Measurements from ENCODE around the gene OR10G4. TPM values are rescaled to one million over a fixed set of nuclear protein-coding genes. Genes with fewer than 3 reads are reported as not detected.

The OR10G4 gene
- total and polyA plus RNA-seq, 2 of the 4 experiments (the other 2 are of a cell fraction): not detected

- no peak within 1 kb of the TSS for H2BK20ac ChIP-seq (ENCODE audit: low read depth, low read length)
- intact Hi-C loops (cut with micrococcal nuclease) (no loop called here), dilution Hi-C loops (cut with HindIII; ENCODE audit: low sequenced_read_pairs, unreplicated experiment) (no loop called here), in situ Hi-C loops (cut with MboI; ENCODE audit: low sequenced_read_pairs) (no loop called here)
- H3K36me3 ChIP-seq (ENCODE audit: control insufficient read depth, insufficient read depth, low read length): no peaks in the 10 kb centered on the region
- DNase-seq: no peak
- H3K23ac ChIP-seq (ENCODE audit: low read depth, low read length): no peak within 1 kb of the TSS
- no peak within 1 kb of the TSS for H3K56ac ChIP-seq (ENCODE audit: extremely low read depth, insufficient read depth, low read length)
- CTCF ChIA-PET: no interaction called here
- no TSS peak for BruUV-seq (replicated peaks)
- no peak within 1 kb of the TSS for H3K4ac ChIP-seq (ENCODE audit: low read depth, low read length)
- no peak within 1 kb of the TSS for H3K9ac ChIP-seq (ENCODE audit: low read depth, low read length)
- H2BK15ac ChIP-seq (ENCODE audit: low read depth, low read length): no peak within 1 kb of the TSS
- H4K5ac ChIP-seq (ENCODE audit: low read depth, low read length): no peak within 1 kb of the TSS
- no peaks in the 10 kb centered on the region for H3K27me3 ChIP-seq (ENCODE audit: control insufficient read depth, insufficient read depth, low read length)
- H3K79me1 ChIP-seq (ENCODE audit: low read depth in 1 of 2, low read length in 2 of 2): no peaks in the 10 kb centered on the region
- POLR2A ChIA-PET (ENCODE audit: unreplicated experiment): no interaction called here
- H4K8ac ChIP-seq (ENCODE audit: low read depth in 2 of 2, low read length in 2 of 2): no peak within 1 kb of the TSS
- no peaks in the 10 kb centered on the region for H3K4me1 ChIP-seq (ENCODE audit: control insufficient read depth, insufficient read depth, low read length)
- no peaks in the 10 kb centered on the region for H4K20me1 ChIP-seq (ENCODE audit: insufficient read depth, low read length)
- no peak within 1 kb of the TSS for H2AFZ ChIP-seq (replicated peaks; ENCODE audit: low read length, poor library complexity)
- no peak within 1 kb of the TSS for H2AK9ac ChIP-seq (replicated peaks; ENCODE audit: low read depth, low read length, poor library complexity)
- H3K4me2 ChIP-seq (ENCODE audit: low read depth, low read length): no peak within 1 kb of the TSS
- no peak within 1 kb of the TSS for H2BK5ac ChIP-seq (ENCODE audit: low read depth, low read length, poor library complexity, severe bottlenecking)
- H2BK120ac ChIP-seq (ENCODE audit: low read depth, low read length): no peak within 1 kb of the TSS
- no CpG with 5 or more reads among the region's 2 CpGs for WGBS, 2 experiments (ENCODE audit: extremely low coverage in 2 of 2, insufficient read length in 1 of 2)
- no peak within 1 kb of the TSS for H3K4me3 ChIP-seq (ENCODE audit: insufficient read depth, low read depth, low read length)
- no peak within 1 kb of the TSS for H3K14ac ChIP-seq (replicated peaks; ENCODE audit: low read depth, low read length)
- H3K27ac ChIP-seq (ENCODE audit: insufficient read depth, low read length): no peak within 1 kb of the TSS
- no peak for ATAC-seq (ENCODE audit: low read depth)
- H2AK5ac ChIP-seq (ENCODE audit: low read depth, low read length): no peak within 1 kb of the TSS
- no peak within 1 kb of the TSS for H4K91ac ChIP-seq (ENCODE audit: insufficient read depth, low read depth, low read length)
- H3K9me3 ChIP-seq (ENCODE audit: control insufficient read depth, insufficient read depth, low read length): no peaks in the 10 kb centered on the region
- no peak within 1 kb of the TSS for H3K18ac ChIP-seq (ENCODE audit: low read depth, low read length)
- no peak for TF ChIP-seq MXI1 (IDR thresholded peaks at IDR 0.05; ENCODE audit: borderline replicate concordance, low read depth, low read length)
- no peak for TF ChIP-seq ELK1 (IDR thresholded peaks at IDR 0.05; ENCODE audit: borderline replicate concordance, low read depth, low read length)
- no peak for TF ChIP-seq RCOR1 (IDR thresholded peaks at IDR 0.05; ENCODE audit: insufficient replicate concordance, low read length)
- no peak for TF ChIP-seq SMC3 (IDR thresholded peaks at IDR 0.05; ENCODE audit: low read depth, low read length)
- no peak for TF ChIP-seq MAZ (IDR thresholded peaks at IDR 0.05; ENCODE audit: borderline replicate concordance, low read depth, low read length)
- no peak for TF ChIP-seq CHD1 (IDR thresholded peaks at IDR 0.05; ENCODE audit: low read depth, low read length)
- TF ChIP-seq POLR2A (IDR thresholded peaks at IDR 0.05; ENCODE audit: low read depth, low read length): no peak
- TF ChIP-seq CEBPB (IDR thresholded peaks at IDR 0.05; ENCODE audit: low read depth, low read length): no peak
- no peak for TF ChIP-seq USF2 (IDR thresholded peaks at IDR 0.05; ENCODE audit: low read depth, low read length)
- no peak for TF ChIP-seq RAD21 (IDR thresholded peaks at IDR 0.05; ENCODE audit: low read length)
- TF ChIP-seq FOS (IDR thresholded peaks at IDR 0.05; ENCODE audit: low read depth, low read length): no peak
- no peak for TF ChIP-seq NFE2L2 (IDR thresholded peaks at IDR 0.05; ENCODE audit: low read depth, low read length)
- no peak for TF ChIP-seq BHLHE40 (IDR thresholded peaks at IDR 0.05; ENCODE audit: low read depth, low read length)
- no peak for TF ChIP-seq CTCF (conservative IDR thresholded peaks at IDR 0.05; ENCODE audit: low read depth, low read length)
- TF ChIP-seq MAFK (IDR thresholded peaks at IDR 0.05; ENCODE audit: low read depth, low read length): no peak
- no peak for TF ChIP-seq RFX5 (IDR thresholded peaks at IDR 0.05; ENCODE audit: low read depth, low read length)
- H3K9me1 ChIP-seq (ENCODE audit: insufficient read depth, low read length): no peaks in the 10 kb centered on the region
Observed at GRCh38 chr11:124026498-124026897, 13.7 kb downstream of the OR10G4 start, which contains the start of gene OR10G8. OR10G8 (plus strand) TSS chr11:124026798; CDS start chr11:124029623, 2,825 bp downstream.

Measured in IMR-90 (cell line).